ES-I3 (cell line): ENCODE results near the gene NPIPA3.
"Not testable (repeated sequence)": the region's sequence is repeated elsewhere in the genome, so short reads cannot be mapped to it uniquely, and the experiment has no call there.

Source experiments
- H3K36me3 ChIP-seq: 2 replicates; pipeline ENCODE4 v1.6.1; 2013; ENCODE audit warnings: mild to moderate bottlenecking, low read length, control low read depth, moderate library complexity; ENCODE audit not compliant: insufficient read depth
- H3K4me1 ChIP-seq: 2 replicates; pipeline ENCODE4 v1.6.1; 2013; ENCODE audit warnings: mild to moderate bottlenecking, control low read depth, low read length; ENCODE audit not compliant: insufficient read depth
- H3K9ac ChIP-seq: 2 replicates; pipeline ENCODE4 v1.6.1; 2013; ENCODE audit warnings: low read depth, mild to moderate bottlenecking, low read length, moderate library complexity
- H3K9me3 ChIP-seq: 2 replicates; pipeline ENCODE4 v1.6.1; 2013; ENCODE audit warnings: mild to moderate bottlenecking, low read length, moderate library complexity; ENCODE audit not compliant: control insufficient read depth, insufficient read depth

NPIPA3 gene

DNA sequence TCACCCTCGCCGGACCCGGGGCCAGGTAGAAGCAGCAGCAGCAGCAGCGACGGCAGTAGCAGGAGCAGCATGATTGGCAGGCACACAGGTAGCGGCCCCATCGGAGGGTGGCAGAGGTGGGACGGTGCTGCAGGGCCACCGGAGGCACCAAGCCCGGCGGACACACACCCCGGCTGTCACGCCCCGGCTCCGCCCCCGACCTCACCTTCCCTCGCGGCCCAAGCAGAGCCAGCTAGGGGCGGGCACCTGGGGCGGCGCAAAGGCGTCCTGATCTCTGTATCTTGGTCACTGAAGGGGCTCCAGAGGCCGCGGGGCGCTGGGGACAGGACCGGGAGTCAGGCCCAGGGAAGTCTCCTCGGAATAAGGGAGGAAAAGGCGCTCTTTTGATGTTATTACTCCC, 9.1 kb upstream of the NPIPA3 start, which contains the start of gene PLA2G10:
Gene PLA2G10, minus strand, starts transcription at position 180 of the 400 bp plus-strand sequence. Its CDS starts 79 bp downstream, at position 101.
- H3K36me3 ChIP-seq, H3K9ac ChIP-seq, H3K9me3 ChIP-seq, H3K4me1 ChIP-seq: not testable (repeated sequence)

DNA sequence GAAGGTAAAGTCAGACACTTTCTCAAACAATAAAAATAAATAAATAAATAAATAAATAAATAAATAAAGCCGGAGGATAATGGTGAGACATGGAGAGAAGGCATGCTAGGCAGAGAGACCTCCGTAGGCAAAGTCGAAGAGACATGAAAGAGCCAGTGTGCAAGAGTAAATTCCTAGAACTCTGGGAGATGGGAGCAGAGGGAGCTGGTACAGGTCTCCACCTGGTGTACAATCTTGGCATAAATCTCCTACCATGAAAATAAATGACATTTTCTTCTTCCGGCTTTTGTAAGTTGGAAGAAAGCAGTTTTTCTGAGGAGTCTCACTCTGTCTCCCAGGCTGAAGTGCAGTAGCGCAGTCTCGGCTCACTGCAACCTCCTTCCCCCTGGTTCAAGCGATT, 1.4 kb upstream of the NPIPA3 start:
- H3K9me3 ChIP-seq, H3K36me3 ChIP-seq, H3K9ac ChIP-seq, H3K4me1 ChIP-seq: not testable (repeated sequence)

DNA sequence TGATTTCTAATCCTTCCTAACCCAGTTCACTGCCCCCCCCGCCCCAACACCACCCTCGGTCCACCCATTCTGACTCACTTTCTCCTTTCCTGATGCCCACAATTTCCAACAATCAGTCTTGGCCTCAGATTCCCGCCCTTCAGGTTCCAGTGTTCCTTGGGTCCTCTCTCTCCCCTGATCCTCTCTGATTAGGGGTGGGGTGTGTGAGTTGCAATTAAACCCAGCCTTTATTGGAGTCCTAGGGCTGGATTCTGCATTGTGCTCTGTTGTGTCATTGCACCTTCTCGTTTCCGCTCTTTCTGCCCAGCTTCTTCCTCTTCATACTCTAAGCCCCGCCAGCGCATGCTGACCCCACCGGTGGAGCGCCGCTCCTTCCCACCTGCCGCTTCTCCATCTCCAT, 539 bp upstream of the NPIPA3 start:
- H3K4me1 ChIP-seq, H3K36me3 ChIP-seq, H3K9ac ChIP-seq, H3K9me3 ChIP-seq: not testable (repeated sequence)

DNA sequence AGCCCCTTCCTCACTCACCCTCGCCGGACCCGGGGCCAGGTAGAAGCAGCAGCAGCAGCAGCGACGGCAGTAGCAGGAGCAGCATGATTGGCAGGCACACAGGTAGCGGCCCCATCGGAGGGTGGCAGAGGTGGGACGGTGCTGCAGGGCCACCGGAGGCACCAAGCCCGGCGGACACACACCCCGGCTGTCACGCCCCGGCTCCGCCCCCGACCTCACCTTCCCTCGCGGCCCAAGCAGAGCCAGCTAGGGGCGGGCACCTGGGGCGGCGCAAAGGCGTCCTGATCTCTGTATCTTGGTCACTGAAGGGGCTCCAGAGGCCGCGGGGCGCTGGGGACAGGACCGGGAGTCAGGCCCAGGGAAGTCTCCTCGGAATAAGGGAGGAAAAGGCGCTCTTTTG, 30.0 kb downstream of the NPIPA3 start:
- not testable (repeated sequence) for H3K9ac ChIP-seq, H3K9me3 ChIP-seq, H3K36me3 ChIP-seq, H3K4me1 ChIP-seq

DNA sequence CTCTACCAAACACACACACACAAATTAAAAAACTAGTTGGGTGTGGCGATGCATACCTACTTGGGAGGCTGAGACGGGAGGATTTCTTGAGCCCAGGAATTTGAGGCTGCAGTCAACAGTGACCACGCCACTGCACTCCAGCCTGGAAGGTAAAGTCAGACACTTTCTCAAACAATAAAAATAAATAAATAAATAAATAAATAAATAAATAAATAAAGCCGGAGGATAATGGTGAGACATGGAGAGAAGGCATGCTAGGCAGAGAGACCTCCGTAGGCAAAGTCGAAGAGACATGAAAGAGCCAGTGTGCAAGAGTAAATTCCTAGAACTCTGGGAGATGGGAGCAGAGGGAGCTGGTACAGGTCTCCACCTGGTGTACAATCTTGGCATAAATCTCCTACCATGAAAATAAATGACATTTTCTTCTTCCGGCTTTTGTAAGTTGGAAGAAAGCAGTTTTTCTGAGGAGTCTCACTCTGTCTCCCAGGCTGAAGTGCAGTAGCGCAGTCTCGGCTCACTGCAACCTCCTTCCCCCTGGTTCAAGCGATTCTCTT, 37.7 kb downstream of the NPIPA3 start:
- H3K9me3 ChIP-seq, H3K36me3 ChIP-seq, H3K4me1 ChIP-seq, H3K9ac ChIP-seq: not testable (repeated sequence)

DNA sequence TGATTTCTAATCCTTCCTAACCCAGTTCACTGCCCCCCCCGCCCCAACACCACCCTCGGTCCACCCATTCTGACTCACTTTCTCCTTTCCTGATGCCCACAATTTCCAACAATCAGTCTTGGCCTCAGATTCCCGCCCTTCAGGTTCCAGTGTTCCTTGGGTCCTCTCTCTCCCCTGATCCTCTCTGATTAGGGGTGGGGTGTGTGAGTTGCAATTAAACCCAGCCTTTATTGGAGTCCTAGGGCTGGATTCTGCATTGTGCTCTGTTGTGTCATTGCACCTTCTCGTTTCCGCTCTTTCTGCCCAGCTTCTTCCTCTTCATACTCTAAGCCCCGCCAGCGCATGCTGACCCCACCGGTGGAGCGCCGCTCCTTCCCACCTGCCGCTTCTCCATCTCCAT, 38.6 kb downstream of the NPIPA3 start:
- H3K36me3 ChIP-seq, H3K9me3 ChIP-seq, H3K9ac ChIP-seq, H3K4me1 ChIP-seq: not testable (repeated sequence)

DNA sequence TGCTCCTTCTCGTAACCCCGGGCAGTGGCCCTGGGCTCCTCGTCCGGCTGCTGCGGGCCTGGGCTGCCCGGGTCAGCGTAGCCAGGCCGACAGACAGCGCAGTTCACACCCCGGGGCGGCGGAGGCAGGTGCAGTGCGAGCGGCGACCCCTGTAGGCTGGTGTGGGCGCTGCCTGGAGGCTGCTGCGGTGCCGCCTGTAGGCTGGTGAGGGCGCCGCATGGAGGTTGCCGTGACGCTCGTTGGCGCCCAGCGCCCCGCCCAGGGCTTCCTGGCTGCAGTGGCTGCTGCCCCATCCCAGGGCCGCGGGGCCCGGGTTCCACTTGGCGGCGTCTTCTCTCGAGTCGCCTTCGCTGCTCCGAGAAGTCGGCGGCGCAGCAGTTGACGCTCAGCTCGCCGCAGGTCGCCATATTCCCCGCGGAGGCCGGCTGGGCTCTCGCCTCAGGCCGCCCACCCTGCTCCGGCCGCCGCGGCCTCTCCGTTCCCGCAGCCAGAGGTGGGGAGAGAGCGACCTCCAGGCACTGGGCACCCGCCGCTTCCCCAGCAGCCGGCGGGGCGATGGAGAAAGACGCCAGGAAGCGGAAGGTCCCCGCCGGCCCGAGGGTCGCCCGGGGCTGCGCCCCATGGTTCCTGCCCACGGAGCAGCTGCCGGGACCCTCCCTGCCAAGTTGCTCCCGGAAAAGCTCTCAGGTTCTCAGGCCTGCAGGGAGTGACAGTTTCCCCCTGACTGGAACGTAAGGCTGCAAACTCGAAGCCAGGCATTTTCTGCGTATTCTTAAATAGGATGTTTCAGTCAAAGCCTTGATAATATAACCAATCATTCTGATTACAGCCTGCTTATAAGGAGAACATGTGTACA, 39.3 kb downstream of the NPIPA3 start, which contains the start of gene NPIPA2:
Gene NPIPA2, plus strand, starts transcription at position 261 of the 856 bp plus-strand sequence. CDS start 5,533 bp downstream, outside the sequence.
- H3K9ac ChIP-seq, H3K4me1 ChIP-seq, H3K36me3 ChIP-seq, H3K9me3 ChIP-seq: not testable (repeated sequence)

DNA sequence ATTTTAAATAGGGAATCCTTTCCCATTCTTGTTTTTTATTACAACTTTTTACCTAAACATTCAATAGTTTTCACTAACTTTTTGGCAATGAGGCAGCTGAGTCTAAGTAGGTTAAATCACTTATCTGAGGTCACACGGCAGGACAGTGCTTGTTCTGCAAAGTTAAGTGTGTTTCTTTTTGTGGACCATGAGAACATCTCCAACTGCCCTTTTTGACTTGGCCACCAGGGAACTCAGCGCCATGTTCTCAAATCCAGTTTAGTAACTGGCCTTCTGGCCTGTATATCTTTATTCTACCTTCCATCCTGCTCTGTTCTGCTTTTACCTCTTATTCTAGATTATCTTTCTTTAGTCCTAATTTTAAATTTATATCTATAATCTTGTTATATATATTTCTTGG, 70.4 kb downstream of the NPIPA3 start:
- not testable (repeated sequence) for H3K9me3 ChIP-seq, H3K9ac ChIP-seq, H3K36me3 ChIP-seq

DNA sequence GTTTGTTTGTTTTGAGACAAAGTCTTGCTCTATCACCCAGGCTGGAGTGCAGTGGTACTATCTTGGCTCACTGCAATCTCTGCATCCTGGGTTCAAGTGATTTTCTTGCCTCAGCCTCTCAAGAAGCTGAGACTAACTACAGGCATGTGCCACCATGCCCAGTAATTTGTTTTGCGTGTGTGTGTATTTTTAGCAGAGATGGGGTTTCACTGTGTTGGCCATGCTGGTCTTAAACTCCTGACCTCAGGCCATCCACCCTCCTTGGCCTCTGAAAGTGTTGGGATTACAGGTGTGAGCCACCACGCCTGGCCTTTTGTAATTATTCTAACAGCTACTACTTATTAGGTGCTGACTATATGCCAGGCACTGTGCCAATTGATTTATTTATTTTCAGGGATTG, 72.4 kb downstream of the NPIPA3 start:
- not testable (repeated sequence) for H3K4me1 ChIP-seq, H3K36me3 ChIP-seq, H3K9ac ChIP-seq, H3K9me3 ChIP-seq

More for the DNA sequence above, 70.4 kb downstream of the NPIPA3 start:
- not testable (repeated sequence) for H3K4me1 ChIP-seq
